Measurements from ENCODE around the gene COL5A3.

The COL5A3 gene

DNA sequence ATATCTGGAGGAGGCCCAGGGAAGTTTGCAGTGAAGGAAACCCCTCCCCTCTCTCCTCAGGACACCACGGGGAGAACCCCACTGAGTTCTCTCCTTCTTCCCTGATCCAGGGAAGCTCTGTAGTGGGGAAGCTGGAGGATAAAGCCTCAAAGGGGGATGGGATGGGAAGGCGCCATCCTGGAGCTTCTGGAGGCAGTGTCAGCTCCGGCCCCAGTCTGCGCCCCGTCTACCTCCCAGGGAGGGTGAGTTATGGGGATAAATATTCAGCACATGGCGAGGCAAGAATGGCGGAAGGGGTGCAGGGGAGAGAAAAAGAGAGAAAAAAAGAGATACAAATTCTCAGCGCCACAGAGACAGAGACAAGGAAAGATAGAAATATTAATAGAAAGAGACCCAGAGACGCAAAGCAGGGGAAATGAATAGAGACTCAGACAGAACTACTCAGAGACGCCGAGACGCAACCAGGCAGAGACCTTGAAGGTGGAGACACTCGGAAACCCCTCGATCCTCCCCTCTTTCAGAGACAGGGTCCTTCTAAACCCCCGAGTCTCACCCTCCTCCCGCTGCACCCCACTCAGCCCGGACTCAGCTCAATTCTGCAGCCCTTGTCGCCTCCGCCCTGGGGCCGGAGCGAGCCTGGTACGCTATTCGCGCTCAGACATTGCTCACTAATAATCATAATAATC is 97.6 kb downstream of the COL5A3 start:
- TF ChIP-seq CTBP1 (IDR thresholded peaks at IDR 0.05; ENCODE audit: borderline replicate concordance) (no peak), NFRKB (IDR thresholded peaks at IDR 0.05) (no peak), ARNT (IDR thresholded peaks at IDR 0.05) (no peak), FOXK2 (IDR thresholded peaks at IDR 0.05) (no peak), FOXA1 (IDR thresholded peaks at IDR 0.05) (no peak), TARDBP (IDR thresholded peaks at IDR 0.05) (no peak), SP1 (IDR thresholded peaks at IDR 0.05) (no peak), L3MBTL2 (conservative IDR thresholded peaks at IDR 0.05) (no peak), BHLHE40 (IDR thresholded peaks at IDR 0.05; ENCODE audit: borderline replicate concordance) (no peak), ELF4 (IDR thresholded peaks at IDR 0.05) (no peak), SUZ12 (IDR thresholded peaks at IDR 0.05) (no peak), HDGF (IDR thresholded peaks at IDR 0.05; ENCODE audit: borderline replicate concordance) (no peak), LEF1 (IDR thresholded peaks at IDR 0.05; ENCODE audit: borderline replicate concordance) (no peak), ZNF384 (IDR thresholded peaks at IDR 0.05) (no peak), FOXM1 (IDR thresholded peaks at IDR 0.05; ENCODE audit: borderline replicate concordance) (no peak)
- TF ChIP-seq, protein P1, sequence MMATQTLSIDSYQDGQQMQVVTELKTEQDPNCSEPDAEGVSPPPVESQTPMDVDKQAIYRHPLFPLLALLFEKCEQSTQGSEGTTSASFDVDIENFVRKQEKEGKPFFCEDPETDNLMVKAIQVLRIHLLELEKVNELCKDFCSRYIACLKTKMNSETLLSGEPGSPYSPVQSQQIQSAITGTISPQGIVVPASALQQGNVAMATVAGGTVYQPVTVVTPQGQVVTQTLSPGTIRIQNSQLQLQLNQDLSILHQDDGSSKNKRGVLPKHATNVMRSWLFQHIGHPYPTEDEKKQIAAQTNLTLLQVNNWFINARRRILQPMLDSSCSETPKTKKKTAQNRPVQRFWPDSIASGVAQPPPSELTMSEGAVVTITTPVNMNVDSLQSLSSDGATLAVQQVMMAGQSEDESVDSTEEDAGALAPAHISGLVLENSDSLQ (IDR thresholded peaks at IDR 0.05): no peak
- CTCF ChIA-PET: no interaction called here
- DNase-seq (ENCODE audit: extremely low spot score): no peak
- POLR2A ChIA-PET: no interaction called here

DNA sequence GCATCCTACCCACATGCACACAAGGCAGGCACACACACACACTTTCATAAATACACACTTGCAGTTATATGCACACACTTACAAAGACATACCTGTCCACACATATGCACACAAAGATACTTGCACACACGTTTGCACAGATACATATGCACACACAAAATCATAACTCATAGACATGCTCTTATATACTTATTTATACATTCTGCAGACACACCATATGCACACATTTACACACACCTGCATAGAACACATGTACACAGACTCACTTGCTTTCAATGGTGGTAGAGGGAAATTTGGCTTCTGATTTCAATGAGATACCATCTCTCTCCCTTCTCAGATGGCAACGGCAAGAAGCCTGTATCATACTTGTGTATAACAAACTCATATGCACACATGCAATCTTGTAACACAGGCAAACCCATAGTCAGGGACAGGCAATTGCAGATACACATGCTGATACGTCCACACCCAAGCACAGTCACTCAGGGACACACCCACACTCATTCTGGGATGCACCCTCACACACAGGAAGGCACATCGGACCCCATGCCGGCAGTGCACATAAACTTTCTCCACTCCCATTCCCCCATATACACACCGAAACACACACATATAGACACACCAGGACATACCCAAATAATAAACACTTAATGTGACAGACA is 98.6 kb downstream of the COL5A3 start:
- ChIA-PET POLR2A (no interaction called here), CTCF (no interaction called here)
- no peak for DNase-seq (ENCODE audit: extremely low spot score)
- TF ChIP-seq NFRKB (IDR thresholded peaks at IDR 0.05) (no peak), SUZ12 (IDR thresholded peaks at IDR 0.05) (no peak), LEF1 (IDR thresholded peaks at IDR 0.05; ENCODE audit: borderline replicate concordance) (no peak), TARDBP (IDR thresholded peaks at IDR 0.05) (no peak)

DNA sequence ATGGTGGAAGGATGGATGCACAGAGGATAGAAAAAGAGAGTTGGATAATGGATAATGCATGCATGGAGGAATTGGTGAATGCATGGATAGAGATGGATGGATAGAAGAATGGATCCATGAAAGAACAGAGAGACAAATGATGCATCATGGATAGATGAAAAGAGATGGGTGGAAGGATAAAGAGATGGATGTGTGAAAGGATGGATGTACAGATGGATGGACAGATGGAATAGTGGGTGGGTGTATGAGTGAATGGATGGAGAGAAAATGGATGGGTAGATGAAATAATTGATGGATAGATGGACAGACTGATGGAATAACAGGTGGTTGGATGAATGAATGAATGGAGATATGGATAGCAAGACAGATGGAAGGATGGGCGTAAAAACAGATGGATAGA is 99.7 kb downstream of the COL5A3 start:
- CTCF ChIA-PET: no interaction called here
- POLR2A ChIA-PET: no interaction called here
- no peak for DNase-seq (ENCODE audit: extremely low spot score)
- TF ChIP-seq L3MBTL2 (conservative IDR thresholded peaks at IDR 0.05) (no peak), CTBP1 (IDR thresholded peaks at IDR 0.05; ENCODE audit: borderline replicate concordance) (no peak), FOXM1 (IDR thresholded peaks at IDR 0.05; ENCODE audit: borderline replicate concordance) (no peak), ELF4 (IDR thresholded peaks at IDR 0.05) (no peak), SP1 (IDR thresholded peaks at IDR 0.05) (no peak), ARNT (IDR thresholded peaks at IDR 0.05) (no peak), BHLHE40 (IDR thresholded peaks at IDR 0.05; ENCODE audit: borderline replicate concordance) (no peak), FOXK2 (IDR thresholded peaks at IDR 0.05) (no peak), LEF1 (IDR thresholded peaks at IDR 0.05; ENCODE audit: borderline replicate concordance) (no peak), TARDBP (IDR thresholded peaks at IDR 0.05) (no peak), SUZ12 (IDR thresholded peaks at IDR 0.05) (no peak), HDGF (IDR thresholded peaks at IDR 0.05; ENCODE audit: borderline replicate concordance) (no peak), NFRKB (IDR thresholded peaks at IDR 0.05) (no peak), FOXA1 (IDR thresholded peaks at IDR 0.05) (no peak)
- TF ChIP-seq, protein P1 (IDR thresholded peaks at IDR 0.05): no peak
